GM23338 (cell line): Measurements from ENCODE around the gene TRIO. TPM values are rescaled to one million over a fixed set of nuclear protein-coding genes. Genes with fewer than 3 reads are reported as not detected.

Source experiments
- EZH2 ChIP-seq: fragments of 200-600 bp; sonication (generic); IDR thresholded peaks from one replicate; pipeline ENCODE4 v1.8.0; 2017; ENCODE audit warnings: antibody characterized with exemption, mild to moderate bottlenecking, low read depth; ENCODE audit not compliant: unreplicated experiment
- EZH2phosphoT487 ChIP-seq: fragments of 200-600 bp; sonication (generic); IDR thresholded peaks from one replicate; pipeline ENCODE4 v1.8.1; 2018; ENCODE audit warnings: antibody characterized with exemption; ENCODE audit not compliant: unreplicated experiment
- JUNB ChIP-seq: IDR thresholded peaks from one replicate; pipeline ENCODE4 v1.6.1; 2016; ENCODE audit warnings: antibody characterized with exemption; ENCODE audit not compliant: unreplicated experiment
- STAT1 ChIP-seq: IDR thresholded peaks from one replicate; pipeline ENCODE4 v1.6.1; 2016; ENCODE audit warnings: antibody characterized with exemption; ENCODE audit not compliant: unreplicated experiment
- polyA plus RNA-seq: library from polyadenylated mRNA; unstranded; fragments of >200 nt; fragmentation: Nextera tagmentation; extraction: Ambion mirVana; gene quantifications from 2 replicates; pipeline ENCODE4 v1.2.1, GENCODE V29; 2016
- total RNA-seq: library from RNA; depleted of rRNA; stranded (reverse); fragments of >200 nt; shearing (Covaris generic); gene quantifications from 2 replicates; pipeline ENCODE4 v1.2.3, GENCODE V29; 2014
- TF ChIP-seq, protein P1 (sequence below): fragments of 250-450 bp; sonication (Bioruptor Pico); IDR thresholded peaks from 2 replicates; pipeline ENCODE4 v1.5.0; 2020; ENCODE audit warnings: mild to moderate bottlenecking, moderate library complexity
- TF ChIP-seq, protein P2 (sequence below): IDR thresholded peaks from 2 replicates; pipeline ENCODE4 v1.6.1; 2016; ENCODE audit warnings: antibody characterized with exemption
- TF ChIP-seq, protein P3 (sequence below), 2 experiments: fragments of 200-600 bp in 1 of 2; sonication (generic) in 1 of 2; conservative IDR thresholded peaks; 2 replicates each; pipeline versions ENCODE4 v1.5.1 to v1.6.1; 2016 to 2017; ENCODE audit warnings: antibody characterized with exemption in 2 of 2, low read depth in 2 of 2, mild to moderate bottlenecking in 2 of 2, moderate library complexity in 1 of 2

TRIO gene
- total and polyA plus RNA-seq, 2 experiments from 2014 or later, result 13.8 to 113 TPM

DNA sequence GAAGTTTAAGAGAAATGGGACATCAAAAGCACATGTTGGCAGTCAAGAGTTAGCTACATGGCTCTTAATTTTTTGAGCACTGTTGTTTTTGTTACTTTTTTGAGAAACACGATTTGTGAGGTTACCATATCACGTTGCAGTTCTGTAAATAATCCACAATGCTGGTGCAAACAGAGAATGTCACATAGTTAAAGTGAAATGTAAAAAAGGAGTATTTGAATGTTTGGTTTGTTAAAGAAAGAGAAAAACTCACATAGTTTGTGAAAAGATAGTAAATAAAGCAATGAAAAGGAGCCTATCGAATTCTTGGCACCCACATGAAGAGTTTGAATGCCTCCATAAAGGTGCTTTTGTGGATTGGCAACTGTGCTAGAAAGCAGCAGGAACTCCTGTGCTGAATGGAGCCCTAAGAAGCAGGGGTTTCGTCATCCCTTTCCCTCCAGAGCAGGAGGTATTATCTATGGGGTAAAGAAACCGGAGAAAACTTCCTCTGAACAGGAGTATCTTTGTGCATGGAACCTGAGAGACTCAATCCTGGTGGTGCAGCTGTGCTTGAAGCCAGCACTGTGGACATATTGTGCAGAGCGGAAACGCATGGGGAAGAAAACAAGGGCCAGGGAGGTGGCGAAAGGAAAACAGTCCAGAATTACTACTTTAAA is 289.9 kb downstream of the TRIO start (continued):
- TF ChIP-seq, protein P1, sequence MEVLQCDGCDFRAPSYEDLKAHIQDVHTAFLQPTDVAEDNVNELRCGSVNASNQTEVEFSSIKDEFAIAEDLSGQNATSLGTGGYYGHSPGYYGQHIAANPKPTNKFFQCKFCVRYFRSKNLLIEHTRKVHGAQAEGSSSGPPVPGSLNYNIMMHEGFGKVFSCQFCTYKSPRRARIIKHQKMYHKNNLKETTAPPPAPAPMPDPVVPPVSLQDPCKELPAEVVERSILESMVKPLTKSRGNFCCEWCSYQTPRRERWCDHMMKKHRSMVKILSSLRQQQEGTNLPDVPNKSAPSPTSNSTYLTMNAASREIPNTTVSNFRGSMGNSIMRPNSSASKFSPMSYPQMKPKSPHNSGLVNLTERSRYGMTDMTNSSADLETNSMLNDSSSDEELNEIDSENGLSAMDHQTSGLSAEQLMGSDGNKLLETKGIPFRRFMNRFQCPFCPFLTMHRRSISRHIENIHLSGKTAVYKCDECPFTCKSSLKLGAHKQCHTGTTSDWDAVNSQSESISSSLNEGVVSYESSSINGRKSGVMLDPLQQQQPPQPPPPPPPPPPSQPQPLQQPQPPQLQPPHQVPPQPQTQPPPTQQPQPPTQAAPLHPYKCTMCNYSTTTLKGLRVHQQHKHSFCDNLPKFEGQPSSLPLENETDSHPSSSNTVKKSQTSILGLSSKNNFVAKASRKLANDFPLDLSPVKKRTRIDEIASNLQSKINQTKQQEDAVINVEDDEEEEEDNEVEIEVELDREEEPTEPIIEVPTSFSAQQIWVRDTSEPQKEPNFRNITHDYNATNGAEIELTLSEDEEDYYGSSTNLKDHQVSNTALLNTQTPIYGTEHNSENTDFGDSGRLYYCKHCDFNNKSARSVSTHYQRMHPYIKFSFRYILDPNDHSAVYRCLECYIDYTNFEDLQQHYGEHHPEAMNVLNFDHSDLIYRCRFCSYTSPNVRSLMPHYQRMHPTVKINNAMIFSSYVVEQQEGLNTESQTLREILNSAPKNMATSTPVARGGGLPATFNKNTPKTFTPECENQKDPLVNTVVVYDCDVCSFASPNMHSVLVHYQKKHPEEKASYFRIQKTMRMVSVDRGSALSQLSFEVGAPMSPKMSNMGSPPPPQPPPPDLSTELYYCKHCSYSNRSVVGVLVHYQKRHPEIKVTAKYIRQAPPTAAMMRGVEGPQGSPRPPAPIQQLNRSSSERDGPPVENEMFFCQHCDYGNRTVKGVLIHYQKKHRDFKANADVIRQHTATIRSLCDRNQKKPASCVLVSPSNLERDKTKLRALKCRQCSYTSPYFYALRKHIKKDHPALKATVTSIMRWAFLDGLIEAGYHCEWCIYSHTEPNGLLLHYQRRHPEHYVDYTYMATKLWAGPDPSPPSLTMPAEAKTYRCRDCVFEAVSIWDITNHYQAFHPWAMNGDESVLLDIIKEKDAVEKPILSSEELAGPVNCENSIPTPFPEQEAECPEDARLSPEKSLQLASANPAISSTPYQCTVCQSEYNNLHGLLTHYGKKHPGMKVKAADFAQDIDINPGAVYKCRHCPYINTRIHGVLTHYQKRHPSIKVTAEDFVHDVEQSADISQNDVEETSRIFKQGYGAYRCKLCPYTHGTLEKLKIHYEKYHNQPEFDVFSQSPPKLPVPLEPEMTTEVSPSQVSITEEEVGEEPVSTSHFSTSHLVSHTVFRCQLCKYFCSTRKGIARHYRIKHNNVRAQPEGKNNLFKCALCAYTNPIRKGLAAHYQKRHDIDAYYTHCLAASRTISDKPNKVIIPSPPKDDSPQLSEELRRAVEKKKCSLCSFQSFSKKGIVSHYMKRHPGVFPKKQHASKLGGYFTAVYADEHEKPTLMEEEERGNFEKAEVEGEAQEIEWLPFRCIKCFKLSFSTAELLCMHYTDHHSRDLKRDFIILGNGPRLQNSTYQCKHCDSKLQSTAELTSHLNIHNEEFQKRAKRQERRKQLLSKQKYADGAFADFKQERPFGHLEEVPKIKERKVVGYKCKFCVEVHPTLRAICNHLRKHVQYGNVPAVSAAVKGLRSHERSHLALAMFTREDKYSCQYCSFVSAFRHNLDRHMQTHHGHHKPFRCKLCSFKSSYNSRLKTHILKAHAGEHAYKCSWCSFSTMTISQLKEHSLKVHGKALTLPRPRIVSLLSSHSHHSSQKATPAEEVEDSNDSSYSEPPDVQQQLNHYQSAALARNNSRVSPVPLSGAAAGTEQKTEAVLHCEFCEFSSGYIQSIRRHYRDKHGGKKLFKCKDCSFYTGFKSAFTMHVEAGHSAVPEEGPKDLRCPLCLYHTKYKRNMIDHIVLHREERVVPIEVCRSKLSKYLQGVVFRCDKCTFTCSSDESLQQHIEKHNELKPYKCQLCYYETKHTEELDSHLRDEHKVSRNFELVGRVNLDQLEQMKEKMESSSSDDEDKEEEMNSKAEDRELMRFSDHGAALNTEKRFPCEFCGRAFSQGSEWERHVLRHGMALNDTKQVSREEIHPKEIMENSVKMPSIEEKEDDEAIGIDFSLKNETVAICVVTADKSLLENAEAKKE (CRISPR knock-in tag), result no peak
- TF ChIP-seq, protein P2, sequence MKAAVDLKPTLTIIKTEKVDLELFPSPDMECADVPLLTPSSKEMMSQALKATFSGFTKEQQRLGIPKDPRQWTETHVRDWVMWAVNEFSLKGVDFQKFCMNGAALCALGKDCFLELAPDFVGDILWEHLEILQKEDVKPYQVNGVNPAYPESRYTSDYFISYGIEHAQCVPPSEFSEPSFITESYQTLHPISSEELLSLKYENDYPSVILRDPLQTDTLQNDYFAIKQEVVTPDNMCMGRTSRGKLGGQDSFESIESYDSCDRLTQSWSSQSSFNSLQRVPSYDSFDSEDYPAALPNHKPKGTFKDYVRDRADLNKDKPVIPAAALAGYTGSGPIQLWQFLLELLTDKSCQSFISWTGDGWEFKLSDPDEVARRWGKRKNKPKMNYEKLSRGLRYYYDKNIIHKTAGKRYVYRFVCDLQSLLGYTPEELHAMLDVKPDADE, result no peak
- TF ChIP-seq JUNB, result no peak
- TF ChIP-seq EZH2, result no peak
- TF ChIP-seq, protein P3, sequence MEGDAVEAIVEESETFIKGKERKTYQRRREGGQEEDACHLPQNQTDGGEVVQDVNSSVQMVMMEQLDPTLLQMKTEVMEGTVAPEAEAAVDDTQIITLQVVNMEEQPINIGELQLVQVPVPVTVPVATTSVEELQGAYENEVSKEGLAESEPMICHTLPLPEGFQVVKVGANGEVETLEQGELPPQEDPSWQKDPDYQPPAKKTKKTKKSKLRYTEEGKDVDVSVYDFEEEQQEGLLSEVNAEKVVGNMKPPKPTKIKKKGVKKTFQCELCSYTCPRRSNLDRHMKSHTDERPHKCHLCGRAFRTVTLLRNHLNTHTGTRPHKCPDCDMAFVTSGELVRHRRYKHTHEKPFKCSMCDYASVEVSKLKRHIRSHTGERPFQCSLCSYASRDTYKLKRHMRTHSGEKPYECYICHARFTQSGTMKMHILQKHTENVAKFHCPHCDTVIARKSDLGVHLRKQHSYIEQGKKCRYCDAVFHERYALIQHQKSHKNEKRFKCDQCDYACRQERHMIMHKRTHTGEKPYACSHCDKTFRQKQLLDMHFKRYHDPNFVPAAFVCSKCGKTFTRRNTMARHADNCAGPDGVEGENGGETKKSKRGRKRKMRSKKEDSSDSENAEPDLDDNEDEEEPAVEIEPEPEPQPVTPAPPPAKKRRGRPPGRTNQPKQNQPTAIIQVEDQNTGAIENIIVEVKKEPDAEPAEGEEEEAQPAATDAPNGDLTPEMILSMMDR (conservative IDR thresholded peaks at IDR 0.05; ENCODE audit: low read depth in 2 of 2), result no peak
- TF ChIP-seq STAT1, result no peak
- TF ChIP-seq EZH2phosphoT487, result no peak
